Stimulated activated naive CD4-positive, alpha-beta T cell (primary cell): ENCODE measurements around the gene PRKCD.

ENCODE experiments used
- DNase-seq, 6 experiments: peaks; one replicate each; lab custom pipeline; 2025; lab: John Stamatoyannopoulos, UW

PRKCD gene

DNA sequence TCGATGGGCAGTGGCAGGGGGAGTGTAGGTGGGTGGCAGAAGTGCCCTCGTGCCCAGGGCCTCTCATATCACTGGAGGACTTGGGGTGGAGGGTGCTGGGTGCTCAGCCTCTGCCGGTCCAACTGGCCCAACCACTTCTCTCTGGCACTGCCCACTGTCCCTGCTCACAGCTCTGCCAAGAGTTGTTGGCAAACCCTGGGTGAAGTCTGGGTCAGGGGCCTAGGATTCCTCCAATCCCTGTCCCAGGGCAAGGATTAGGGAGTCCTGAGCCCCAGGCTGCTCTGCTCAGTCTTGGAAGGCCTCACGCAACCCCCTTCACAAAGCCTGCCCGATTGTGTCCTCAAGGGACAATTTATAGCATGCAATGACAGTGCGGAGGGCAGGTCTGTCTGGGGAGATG, 5.2 kb upstream of the PRKCD start:
- no peak for DNase-seq

DNA sequence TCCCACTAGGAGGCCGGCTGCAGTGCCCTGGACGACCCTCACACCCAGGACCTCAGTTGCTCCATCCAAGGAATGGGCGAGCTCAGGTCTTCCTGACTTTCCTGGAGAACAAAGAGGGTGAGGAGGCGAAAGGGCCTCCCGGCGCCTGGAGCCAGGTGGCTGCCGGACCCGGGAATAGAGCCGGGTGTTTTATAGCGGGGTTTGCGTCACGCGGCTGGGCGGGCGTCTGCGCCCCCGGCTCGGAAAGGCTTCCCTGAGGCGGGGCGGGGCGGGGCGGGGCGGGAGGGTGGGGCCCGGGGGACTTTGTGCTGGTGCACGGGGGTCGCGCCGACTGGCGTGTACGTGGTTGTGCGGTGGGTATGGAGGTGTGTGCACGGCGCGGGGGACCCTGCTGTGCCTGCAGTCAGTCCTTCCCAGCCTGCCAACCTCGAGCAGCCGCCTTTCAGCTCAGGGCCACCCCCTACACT, 4.6 kb upstream of the PRKCD start:
- no peak for DNase-seq

DNA sequence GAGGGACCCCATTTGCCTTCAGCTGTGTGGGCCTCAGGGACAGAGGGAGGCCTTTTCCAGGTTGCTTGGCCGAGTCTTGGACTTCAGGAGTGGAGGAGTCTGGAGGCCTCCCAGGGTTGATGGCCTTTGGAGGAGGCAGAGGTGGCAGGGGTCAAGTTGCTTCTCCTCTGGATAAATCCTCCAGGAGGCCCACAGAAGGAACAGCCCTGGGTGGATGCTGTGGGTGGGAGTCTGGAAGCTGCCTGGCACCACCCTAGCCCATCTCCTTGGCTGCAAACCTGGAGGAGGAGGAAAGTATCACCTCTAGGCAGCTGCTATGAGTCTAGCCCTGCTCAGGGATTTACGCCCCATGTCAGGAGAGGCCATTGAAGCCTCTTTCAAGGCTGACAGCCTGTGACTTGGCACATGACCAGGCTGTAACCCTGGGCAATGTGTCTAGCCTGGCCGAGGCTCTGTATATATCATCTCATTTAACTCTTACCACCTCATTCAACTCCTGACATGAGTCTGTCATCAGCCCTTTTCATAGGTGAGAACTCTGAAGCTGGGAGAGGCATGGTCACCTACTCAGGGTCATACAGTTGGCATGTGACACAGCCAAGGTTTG, 2.9 kb upstream of the PRKCD start:
- DNase-seq = no peak

DNA sequence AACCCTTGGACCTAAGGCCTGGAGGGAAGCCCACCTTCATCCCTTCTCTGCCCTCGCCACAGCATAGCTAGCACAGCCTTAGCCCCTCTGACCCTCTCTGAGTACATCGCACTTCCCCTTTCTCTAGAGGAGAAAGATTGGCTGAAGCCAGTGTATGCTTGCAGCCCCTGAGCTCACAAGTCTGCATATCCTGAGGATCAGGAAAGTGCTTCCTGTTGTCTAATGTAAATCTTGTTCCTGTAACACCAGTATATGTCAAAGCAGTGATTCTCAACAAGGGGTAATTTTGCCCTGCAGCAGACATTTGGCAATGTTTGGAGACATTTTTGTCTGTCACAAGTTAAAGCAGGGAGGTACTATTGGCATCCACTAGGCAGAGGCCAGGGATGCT, 2.2 kb upstream of the PRKCD start:
- no peak for DNase-seq

DNA sequence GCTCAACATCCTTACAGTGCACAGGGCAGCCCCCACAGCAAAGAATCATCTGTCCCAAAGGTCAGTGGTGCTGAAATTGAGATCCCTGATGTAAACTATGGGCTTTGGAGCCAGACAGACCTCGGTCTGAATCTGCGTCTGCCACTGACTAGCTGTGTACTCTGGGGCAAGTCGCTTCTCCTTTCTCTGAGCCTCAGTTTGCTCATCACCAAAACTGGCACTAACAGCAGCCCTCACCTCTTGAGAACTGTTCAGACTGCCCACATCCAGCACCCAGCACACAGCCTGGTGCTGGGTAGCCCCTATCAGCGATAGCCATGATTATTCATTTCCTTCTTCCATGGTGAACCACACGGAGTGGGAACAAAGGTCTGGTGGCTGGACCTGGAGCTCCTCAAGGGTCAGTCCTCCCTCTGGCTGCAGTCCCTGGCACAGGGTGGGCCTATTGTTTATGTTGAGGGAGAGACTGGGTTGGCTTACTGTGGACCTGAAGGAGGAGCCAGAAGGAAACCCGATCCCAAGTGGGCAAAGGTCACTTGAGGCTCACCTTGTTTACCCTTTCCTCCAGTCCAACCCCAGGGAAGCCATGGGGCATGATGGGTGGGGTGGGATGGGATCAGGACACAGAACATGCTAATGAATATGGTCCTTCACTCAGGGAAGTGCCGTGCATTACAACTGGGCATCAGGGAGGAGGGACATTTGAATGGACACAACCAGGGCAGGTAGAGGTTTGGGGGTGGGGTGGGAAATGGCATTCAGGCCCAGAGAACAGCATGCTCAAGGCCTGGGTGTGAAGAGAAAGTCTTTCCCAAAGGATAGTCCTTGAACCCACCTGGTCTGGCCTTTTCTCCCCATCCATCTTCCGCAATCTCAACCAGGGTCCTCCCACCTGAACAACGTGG, 1.6 kb upstream of the PRKCD start:
- DNase-seq = no peak

DNA sequence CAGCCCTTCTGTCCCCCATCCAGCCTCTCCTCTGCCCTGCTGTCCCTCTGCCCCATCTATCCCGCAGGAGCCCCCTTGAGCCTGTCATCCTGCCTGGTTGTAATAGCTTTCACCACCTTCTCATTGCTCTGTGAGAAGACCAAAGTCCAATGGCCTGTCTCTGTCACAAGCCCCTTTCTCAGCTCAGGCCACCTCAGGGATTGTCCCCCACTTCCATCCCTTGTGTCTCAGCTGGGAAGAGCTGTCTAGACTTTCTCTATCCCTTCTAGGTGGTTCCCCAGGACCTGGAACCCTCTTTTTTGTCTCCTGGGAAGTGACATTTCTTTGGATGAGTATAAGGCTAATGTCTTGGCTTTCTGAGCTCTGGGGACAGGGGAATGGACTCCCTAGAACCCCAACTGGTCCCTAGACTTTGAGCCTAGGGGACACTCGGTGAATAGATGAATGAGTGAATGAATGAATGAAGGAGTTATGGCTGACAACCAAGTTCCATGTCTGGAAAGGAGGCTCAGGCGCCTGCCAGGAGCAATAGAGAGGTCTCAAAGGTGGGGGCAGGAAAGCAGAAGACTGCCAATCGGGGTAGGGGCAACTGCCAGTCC, 849 bp upstream of the PRKCD start:
- DNase-seq = no peak

DNA sequence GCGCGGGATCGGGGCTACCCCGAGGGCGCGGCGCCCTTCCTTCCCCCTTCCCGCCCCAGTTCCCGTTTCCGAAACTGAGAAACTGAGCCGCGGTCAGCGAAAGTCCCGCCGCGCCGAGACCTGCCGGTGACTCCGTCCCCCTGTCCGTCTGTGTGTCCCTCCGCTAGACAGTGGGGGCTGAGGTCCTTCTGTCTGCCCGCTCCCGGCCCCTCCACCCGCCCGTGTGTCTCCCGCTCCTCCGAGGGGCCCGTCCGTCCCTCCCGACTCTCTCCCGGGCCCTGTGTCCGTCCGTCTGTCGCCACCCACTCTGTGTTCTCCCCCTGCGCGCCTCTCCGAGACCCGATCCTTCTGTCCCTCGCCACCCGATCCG, 426 bp downstream of the PRKCD start:
- no peak for DNase-seq

DNA sequence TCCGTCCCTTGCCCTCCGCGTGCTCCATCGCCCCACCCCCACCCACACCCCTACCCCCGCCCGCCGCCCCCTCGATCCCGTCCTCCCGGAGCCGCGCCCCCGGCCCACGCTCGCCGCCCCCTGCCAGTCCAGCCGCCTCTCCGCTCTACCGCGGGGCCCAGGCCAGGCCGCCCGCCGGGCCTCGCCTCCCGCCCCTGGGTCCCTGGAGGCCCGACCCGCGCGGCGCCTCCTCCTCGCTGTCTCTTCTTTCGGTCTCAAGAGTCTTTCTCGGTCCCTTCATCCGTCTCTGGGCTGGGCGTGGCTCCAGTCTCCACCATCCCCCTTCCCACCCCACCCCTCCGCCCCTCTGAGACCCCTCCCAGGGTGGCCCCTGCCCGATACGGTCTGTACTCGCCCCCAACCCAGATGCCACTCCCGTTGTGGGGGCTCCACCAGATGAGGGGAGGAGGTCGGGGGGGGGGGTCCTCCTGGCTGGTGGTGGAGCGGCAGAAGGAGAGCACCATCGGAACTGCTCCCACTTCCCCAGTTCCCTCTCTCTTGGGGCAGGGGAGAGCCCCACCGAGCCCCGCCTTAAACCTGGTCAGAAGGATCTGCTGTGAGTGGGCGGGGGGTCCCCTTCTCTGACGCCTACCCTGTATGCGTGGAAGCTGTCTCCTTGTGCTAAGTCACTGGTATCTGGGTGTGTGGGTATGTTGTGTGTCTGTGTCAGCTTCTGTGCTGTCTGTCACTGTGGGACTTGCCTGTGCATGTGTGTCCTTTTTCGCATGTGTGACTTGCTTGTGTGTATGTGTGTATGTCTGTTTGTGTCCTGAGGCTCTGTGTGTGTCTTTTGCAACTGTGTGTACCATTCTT, 1.0 kb downstream of the PRKCD start:
- peak; percentile 9 to 54 (median 26) for DNase-seq

DNA sequence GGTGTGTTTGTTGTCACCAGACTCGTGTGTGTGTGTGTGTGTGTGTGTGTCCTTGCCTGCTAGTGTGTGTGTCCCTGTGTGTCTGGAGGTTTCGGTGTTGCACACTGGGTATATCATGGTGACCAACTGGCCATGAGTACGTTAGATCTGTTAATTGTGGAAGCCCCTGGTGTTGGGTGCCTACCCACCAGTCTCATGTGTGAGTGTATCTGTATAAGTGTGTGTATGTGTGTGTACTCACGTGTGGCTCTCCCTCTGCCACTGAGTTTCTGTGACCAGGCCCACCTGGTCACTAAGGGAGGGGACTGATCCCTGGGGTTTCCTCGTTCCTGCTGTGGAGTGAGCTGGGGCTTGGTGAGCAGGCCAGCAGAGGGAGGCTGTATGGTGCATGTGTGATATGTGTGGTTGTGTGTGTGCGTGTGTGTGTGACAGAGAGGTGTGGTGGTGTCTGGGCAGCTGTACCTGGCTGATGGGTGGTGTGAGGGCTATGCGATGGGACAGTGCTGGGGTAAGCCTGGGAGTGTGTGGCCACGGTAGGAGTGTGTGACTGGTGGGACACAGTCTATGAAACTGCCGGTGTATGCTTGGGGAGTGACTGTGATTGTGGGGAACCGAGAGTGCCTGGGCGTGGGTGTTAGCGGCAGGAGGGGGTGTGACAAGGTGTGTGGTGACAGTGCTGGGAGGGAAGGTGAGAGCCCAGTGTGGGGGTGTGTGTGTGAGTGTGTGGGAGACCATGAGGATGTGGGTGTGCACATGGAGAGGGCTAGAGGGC, 1.8 kb downstream of the PRKCD start:
- DNase-seq = peak in 4 of 6 experiments; percentile 10 to 32 (median 22)

DNA sequence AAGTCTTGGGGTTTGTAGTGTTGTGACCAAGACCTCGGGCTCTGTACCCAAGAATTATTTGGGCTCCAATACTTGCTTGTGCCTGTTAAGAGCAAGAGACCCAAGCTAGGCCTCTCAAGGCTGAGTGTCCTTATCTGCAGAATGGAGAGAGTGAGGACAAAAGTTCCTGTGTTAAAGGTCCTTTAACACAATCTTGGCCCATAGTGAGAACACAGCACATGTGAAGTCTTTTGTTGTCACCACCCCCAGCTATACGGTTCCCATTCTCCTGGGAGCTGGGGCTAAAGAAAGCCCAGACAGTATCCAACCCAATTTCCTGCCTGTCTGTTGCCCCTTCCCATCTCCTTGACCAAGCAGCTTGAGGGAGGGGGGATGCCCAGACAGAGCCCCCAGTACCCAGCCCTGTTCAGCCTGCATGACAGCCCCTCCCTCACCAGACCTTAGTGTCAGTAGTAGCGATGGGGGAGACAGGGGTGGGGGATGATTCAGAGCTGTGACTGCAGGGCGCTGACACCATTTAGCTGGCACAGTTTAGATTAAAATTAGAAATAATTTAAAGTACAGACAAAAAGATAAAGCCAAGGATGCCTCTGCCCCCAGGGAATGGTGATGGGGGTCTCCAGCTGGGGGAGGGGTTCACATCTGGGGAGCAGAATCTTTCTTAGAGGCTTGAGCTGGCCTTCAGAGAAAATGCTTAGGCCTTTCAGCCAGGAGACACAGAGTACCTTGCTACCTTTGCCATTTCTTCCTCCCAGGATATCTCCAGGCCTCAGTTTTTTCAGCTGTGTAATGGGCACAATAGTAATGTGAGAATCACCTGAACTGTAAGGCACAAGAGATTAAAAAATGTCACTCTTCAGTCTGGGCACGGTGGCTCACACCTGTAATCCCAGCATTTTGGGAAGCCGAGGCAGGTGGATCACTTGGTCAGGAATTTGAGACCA, 2.7 kb downstream of the PRKCD start:
- no peak for DNase-seq

DNA sequence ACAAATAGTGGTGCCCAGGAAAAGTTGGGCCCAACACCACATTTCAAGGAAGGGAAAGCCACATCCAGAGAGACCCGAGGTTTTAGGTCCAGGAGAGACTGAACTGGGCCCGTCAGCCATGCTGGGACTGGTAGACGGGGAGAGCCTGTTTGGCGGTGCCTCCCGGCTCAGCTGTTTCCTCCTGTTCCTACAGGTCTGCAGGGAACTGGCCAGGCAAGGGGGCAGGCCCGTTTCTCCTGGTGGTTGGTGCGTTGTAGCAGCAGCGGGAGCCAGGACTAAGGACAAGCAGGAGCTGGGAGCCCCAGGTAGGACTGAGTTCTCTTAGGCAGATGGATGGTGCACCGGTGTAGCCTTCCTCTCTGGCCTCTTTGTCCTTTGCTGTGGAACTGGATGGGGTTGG, 3.9 kb downstream of the PRKCD start:
- no peak for DNase-seq

DNA sequence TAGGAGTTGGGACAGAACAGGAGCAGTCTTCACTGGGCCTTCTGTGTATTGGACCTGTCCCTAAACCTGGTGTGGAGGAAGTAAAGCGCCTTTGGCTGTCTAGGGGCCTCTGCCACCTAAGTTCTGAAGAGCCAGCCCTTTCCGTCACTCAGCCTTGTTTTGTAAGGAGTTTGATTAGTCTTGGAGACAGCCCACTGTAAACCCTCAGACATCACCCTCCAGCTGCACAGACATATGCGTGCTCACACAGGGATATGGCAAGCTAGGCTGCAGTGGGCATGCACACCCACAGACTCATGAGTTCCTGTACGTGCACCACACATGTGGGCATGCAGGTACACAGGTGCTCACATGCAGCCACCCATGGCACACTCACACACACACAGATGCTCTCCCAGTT, 5.2 kb downstream of the PRKCD start:
- DNase-seq = no peak

DNA sequence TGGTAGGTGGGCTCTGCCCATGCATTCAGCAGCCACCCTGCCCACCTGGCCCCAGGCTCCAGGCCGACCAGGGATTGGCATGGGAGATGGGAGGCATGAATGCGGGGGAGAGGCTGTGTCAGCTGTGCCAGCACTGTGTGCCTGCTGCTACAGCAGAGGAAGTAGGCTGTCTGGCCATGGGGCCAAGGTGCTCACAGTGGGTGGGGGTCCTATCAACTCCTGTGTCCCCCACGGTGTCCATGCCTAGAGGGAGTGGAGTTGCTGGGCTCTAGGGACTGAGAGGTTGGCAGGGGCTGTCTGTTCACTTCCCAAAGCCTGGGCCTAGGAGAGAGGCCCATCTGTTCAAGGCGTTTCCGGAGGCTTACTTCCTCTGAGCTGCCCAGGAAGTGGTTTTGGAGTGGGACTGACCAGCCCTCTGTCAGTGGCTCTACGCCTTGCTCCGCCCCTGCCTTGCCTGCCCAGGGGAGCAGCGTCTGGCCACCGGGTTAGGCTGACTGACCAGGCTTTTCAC, 5.8 kb downstream of the PRKCD start:
- no peak for DNase-seq

DNA sequence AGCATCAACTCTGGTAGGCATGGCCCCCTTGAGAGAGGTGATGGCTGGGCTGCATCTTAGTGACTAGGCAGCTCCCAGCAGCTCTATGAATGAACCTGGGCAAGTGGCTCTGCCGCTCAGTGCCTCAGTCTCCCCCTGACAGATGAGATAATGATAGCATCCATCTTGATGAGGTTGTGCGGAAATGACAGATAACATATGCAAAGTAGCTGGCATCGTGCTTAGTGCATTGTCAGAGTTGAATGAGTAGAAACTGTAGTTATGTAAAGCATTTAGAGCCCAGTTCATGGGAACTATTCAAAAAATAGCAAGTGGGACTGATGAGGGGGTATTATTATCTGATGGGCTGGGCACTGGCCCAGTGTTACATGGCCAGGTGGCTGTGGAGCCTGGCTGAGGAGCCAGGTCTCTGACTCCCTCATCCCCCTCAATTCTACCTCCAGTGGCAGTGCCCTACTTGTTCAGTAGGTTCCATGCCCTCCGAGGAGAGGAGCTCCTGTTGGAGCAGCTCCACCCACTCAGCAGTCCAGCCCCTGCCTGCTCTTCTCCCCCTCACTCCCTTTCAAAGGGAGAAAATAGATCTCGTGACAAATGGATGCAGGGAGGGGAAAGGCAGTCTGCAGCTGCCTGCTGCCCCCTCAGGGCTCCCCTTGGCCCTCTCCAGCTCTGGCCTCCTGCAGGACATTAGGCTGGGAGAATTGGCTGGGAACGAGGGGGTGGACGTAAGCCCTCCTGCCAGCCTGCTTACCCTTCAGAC, 6.6 kb downstream of the PRKCD start:
- DNase-seq = no peak

DNA sequence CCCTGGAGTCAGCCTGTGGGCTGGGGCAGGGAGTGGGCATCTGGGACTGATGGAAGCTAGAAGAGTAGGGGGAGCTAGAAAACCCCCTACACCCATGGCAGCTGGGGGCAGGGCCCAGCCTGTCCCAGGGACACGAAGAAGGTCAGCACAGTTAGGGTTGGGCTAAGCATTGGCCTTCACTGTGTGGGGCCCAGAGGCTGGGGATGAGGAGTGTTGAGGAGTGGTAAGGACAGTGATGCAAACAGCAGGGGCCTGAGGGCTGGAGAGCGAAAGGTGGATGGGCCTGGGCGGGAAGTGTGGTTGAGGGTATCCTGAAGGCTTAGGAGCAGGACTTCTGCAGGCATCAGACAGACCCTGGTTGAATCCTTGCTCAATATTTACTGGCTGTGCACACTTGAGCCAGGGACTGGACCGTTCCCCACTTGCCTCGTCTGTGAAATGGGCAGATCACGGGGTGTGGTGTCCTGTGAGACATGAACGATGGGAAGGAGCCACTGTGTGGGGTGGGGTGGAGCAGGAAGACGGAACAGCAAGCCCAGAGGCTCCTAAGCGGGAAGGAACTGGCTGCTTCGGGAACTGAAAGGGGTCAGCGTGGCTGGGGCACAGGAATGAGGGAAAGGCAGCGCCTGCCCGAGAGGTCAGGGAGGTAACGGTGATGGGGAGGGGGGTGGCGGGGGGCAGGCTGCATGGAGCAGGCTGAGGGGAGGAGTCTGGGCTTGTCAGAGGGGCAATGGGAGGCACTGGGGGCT, 7.3 kb downstream of the PRKCD start:
- no peak for DNase-seq

DNA sequence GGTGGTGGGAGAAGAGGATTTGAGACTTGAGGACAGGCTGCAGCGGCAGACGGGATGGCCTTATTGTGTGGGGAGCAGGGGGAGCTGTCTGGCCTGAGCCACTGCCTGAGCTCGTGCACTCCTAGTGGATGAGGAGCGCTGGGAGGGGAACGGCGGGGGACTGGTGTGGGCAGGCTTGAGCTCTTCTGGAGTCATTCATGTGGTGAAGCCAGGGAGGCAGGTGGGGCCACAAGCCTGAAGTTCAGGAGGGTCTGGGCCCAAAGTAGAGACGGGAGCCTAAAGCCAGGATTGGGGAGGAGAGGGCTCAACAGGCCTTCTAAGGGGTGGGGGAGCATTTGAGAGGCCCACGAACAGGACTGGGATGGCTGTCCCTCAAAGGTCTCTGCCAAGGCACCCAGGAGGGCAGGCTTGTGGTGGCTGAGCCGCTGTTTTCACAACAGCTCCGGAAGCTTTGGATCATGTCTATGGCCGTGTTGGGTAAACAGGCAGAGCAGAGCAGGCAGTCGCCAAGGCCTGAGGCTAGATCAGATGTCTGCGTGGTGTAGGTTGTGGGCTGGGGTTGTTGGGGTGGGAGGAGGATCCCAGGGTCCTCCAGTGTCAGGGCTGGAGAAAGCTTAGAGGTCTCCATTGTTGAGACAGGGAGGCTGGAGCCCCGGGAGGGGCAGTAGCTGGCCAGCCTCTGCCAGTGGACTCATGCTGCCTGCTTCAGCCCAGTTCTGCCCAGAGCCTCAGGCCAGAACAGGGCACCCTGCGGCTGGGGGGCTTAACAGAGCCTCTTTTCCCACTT, 8.2 kb downstream of the PRKCD start:
- no peak for DNase-seq

DNA sequence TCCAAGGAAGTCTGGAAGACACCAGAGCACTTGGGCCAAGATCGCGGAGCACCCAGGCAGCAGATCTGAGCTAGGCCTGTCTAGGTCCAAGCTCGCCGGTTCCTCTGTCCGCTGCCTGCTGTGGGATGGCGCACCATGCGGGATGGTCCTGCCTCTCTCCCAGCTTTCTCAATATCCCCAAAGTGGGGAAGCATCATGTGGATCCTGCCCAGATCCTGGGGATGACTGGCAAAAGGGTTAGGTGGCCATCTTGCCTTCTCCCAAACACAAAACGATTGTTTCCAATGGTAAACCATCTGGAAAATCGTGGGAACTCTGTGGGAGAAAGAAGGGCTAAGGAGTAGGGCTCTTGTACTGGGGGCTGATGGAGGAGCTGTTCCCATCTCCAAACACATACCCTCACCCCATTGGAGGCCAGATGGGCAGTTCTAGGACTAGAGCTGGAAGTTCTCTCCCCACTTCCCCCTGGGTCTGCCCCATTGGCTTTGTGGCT, 8.9 kb downstream of the PRKCD start:
- DNase-seq = no peak
